ENCODE measurements around the gene TPRG1L.

GRCh38 chr1:3612123-3612522, 12.7 kb upstream of the TPRG1L start:
- TF ChIP-seq CTCF (IDR thresholded peaks at IDR 0.05) (no peak), POLR2A (IDR thresholded peaks at IDR 0.05) (no peak)
